ENCODE results near the gene ACCS. TPM values are rescaled to one million over a fixed set of nuclear protein-coding genes. Genes with fewer than 3 reads are reported as not detected.

Gene ACCS
- total RNA-seq, 2 donors from 2014 or later = 2.3 to 6.1 TPM

DNA sequence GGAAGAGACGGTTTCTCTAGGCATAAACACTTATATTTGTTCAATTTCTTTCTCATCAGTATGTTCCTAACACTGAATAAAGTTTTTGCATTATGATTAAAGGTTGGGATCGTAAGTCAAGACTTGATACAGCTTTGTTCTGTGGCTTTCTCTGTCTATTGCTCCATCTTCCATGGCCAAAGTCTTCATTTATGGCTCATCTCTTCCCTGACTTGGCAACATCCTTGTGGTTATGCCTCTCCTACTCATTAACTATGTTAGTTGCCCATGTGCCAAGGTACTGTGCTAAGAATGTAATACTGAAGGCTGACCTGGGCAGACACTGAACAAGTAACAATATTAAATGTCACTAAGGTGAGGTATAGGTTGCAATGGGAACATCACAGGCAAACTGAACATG is 19.9 kb upstream of the ACCS start:
- TF ChIP-seq, protein P1, sequence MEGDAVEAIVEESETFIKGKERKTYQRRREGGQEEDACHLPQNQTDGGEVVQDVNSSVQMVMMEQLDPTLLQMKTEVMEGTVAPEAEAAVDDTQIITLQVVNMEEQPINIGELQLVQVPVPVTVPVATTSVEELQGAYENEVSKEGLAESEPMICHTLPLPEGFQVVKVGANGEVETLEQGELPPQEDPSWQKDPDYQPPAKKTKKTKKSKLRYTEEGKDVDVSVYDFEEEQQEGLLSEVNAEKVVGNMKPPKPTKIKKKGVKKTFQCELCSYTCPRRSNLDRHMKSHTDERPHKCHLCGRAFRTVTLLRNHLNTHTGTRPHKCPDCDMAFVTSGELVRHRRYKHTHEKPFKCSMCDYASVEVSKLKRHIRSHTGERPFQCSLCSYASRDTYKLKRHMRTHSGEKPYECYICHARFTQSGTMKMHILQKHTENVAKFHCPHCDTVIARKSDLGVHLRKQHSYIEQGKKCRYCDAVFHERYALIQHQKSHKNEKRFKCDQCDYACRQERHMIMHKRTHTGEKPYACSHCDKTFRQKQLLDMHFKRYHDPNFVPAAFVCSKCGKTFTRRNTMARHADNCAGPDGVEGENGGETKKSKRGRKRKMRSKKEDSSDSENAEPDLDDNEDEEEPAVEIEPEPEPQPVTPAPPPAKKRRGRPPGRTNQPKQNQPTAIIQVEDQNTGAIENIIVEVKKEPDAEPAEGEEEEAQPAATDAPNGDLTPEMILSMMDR (IDR thresholded peaks at IDR 0.05) = no peak
- no peak for DNase-seq (ENCODE audit: low spot score)
- Histone ChIP-seq H3K27ac (no peak overlapping the region), H3K36me3 (no peaks in the 10 kb centered on the region), H3K27me3 (no peaks in the 10 kb centered on the region), H3K9me3 (peaks cover 0 to 6% of the 10 kb centered on the region in 2 donors), H3K4me3 (no peak overlapping the region), H3K4me1 (peaks cover 0 to 4% of the 10 kb centered on the region in 2 donors)

- no peak overlapping the region for H3K4me3 ChIP-seq
- no peak overlapping the region for H3K27ac ChIP-seq
- H3K4me1 ChIP-seq = peaks cover 0 to 4% of the 10 kb centered on the region in 2 donors
- DNase-seq (ENCODE audit: low spot score) = no peak
- H3K27me3 ChIP-seq = no peaks in the 10 kb centered on the region
- TF ChIP-seq, protein P1 (IDR thresholded peaks at IDR 0.05) = no peak
- H3K36me3 ChIP-seq = no peaks in the 10 kb centered on the region
- H3K9me3 ChIP-seq = no peaks in the 10 kb centered on the region
Observed at GRCh38 chr11:44047298-44047697, 18.8 kb upstream of the ACCS start.

- TF ChIP-seq, protein P1 (IDR thresholded peaks at IDR 0.05) = no peak
- Histone ChIP-seq H3K4me3 (no peak within 1 kb of the TSS), H3K27ac (no peak within 1 kb of the TSS), H3K27me3 (no peaks in the 10 kb centered on the region), H3K9me3 (no peaks in the 10 kb centered on the region), H3K36me3 (no peaks in the 10 kb centered on the region), H3K4me1 (peaks cover 0 to 4% of the 10 kb centered on the region in 2 donors)
- DNase-seq (ENCODE audit: low spot score) = peak; percentile 61
Observed at GRCh38 chr11:44047931-44048431, 18.1 kb upstream of the ACCS start, which contains the start of gene ACCSL. TSS of gene ACCSL (plus strand) at chr11:44047981. CDS start at chr11:44048037, 56 bp downstream.

DNA sequence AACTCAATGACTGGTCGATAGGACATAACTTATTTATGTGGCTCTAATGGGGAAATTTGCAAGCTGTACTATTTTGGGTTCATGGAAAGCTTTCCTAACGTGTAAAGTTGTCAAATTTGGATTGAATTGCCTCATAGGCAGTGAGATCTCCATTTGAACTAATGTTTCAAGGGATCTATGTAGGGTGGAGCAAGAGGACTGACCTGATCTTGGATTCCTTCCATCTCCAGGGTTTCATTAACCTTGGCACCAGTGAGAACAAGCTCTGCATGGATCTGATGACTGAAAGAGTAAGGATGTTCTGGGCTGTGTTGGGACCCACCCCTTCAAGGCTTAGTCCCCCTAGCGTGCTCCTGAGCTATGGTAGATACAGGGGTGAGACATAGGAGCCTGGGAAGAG is 16.2 kb upstream of the ACCS start:
- Histone ChIP-seq H3K36me3 (no peaks in the 10 kb centered on the region), H3K9me3 (no peaks in the 10 kb centered on the region), H3K4me3 (no peak overlapping the region), H3K4me1 (peaks cover 0 to 4% of the 10 kb centered on the region in 2 donors), H3K27ac (no peak overlapping the region), H3K27me3 (no peaks in the 10 kb centered on the region)
- TF ChIP-seq, protein P1 (IDR thresholded peaks at IDR 0.05) = no peak
- no peak for DNase-seq (ENCODE audit: low spot score)

GRCh38 chr11:44051171-44051570 is 14.9 kb upstream of the ACCS start:
- H3K9me3 ChIP-seq = no peaks in the 10 kb centered on the region
- TF ChIP-seq, protein P1 (IDR thresholded peaks at IDR 0.05) = no peak

DNA sequence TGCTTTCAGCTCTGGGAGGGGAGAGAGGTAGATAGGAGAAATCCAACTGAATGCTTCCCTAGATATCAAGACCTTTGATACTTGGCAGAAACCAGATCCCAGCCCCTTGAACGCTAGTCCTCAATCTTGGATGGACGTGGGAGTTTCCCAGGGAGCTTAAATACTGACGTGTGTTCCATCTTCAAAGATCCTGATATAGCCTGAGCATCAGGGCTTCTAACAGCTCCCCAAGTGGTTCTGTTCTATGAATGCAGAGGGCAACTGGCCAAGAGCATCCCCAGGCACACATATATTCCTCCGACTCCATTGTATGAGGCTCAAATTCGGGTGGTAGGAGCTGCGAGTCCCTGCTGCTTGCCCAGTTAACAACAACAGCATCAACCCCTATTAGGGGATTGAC is 8.7 kb upstream of the ACCS start:
- TF ChIP-seq, protein P1 (IDR thresholded peaks at IDR 0.05) = no peak
- no peaks in the 10 kb centered on the region for H3K9me3 ChIP-seq
- no peak overlapping the region for H3K4me3 ChIP-seq
- H3K27me3 ChIP-seq = no peaks in the 10 kb centered on the region
- H3K36me3 ChIP-seq = no peaks in the 10 kb centered on the region
- no peaks in the 10 kb centered on the region for H3K4me1 ChIP-seq
- DNase-seq (ENCODE audit: low spot score) = no peak
- no peak overlapping the region for H3K27ac ChIP-seq

More at GRCh38 chr11:44051171-44051570, 14.9 kb upstream of the ACCS start:
- Histone ChIP-seq H3K4me1 (peaks cover 0 to 4% of the 10 kb centered on the region in 2 donors), H3K4me3 (no peak overlapping the region), H3K27ac (no peak overlapping the region), H3K36me3 (no peaks in the 10 kb centered on the region), H3K27me3 (no peaks in the 10 kb centered on the region)
- DNase-seq (ENCODE audit: low spot score) = no peak
